MM.1S (cell line): ENCODE results near the gene DDIT3.

ENCODE experiments used
- DNase-seq: peaks from one replicate; pipeline ENCODE4 v3.0.0-alpha.2; 2015
- H2AFZ ChIP-seq: fragments of 300-600 bp; sonication (generic); 2 replicates; pipeline ENCODE4 v1.6.0; 2016; ENCODE audit warnings: antibody characterized with exemption, low read length
- H3F3A ChIP-seq: fragments of 300-600 bp; sonication (generic); 2 replicates; pipeline ENCODE4 v1.6.1; 2016; ENCODE audit warnings: mild to moderate bottlenecking, antibody characterized with exemption, low read length, moderate library complexity, mixed read lengths; ENCODE audit not compliant: insufficient read depth
- H3K27ac ChIP-seq: fragments of 300-600 bp; sonication (generic); 2 replicates; pipeline ENCODE4 v1.5.1; 2016; ENCODE audit warnings: mild to moderate bottlenecking, low read length
- H3K27me3 ChIP-seq: fragments of 300-600 bp; sonication (generic); replicated peaks from 2 replicates; pipeline ENCODE4 v1.6.0; 2016; ENCODE audit warnings: low read length; ENCODE audit not compliant: insufficient read depth
- H3K36me3 ChIP-seq: fragments of 300-600 bp; sonication (generic); replicated peaks from 2 replicates; pipeline ENCODE4 v1.6.1; 2016; ENCODE audit warnings: mild to moderate bottlenecking, low read length, mixed read lengths; ENCODE audit not compliant: insufficient read depth
- H3K4me1 ChIP-seq: fragments of 300-600 bp; sonication (generic); 2 replicates; pipeline ENCODE4 v1.6.1; 2016; ENCODE audit warnings: low read length, mixed read lengths
- H3K4me2 ChIP-seq: fragments of 300-600 bp; sonication (generic); 2 replicates; pipeline ENCODE4 v1.6.0; 2016; ENCODE audit warnings: low read depth, low read length
- H3K4me3 ChIP-seq: fragments of 300-600 bp; sonication (generic); 2 replicates; pipeline ENCODE4 v1.5.1; 2016; ENCODE audit warnings: low read length, mixed read lengths
- H3K79me2 ChIP-seq: fragments of 300-600 bp; sonication (generic); 2 replicates; pipeline ENCODE4 v1.6.1; 2016; ENCODE audit warnings: mixed run types, low read length, mixed read lengths
- H3K9ac ChIP-seq: fragments of 300-600 bp; sonication (generic); 2 replicates; pipeline ENCODE4 v1.6.1; 2016; ENCODE audit warnings: low read length, mixed read lengths
- H3K9me2 ChIP-seq: fragments of 300-600 bp; sonication (generic); replicated peaks from 2 replicates; pipeline ENCODE4 v1.6.1; 2016; ENCODE audit warnings: mild to moderate bottlenecking, low read length, mixed read lengths; ENCODE audit not compliant: insufficient read depth
- H3K9me3 ChIP-seq: fragments of 300-600 bp; sonication (generic); replicated peaks from 2 replicates; pipeline ENCODE4 v1.6.1; 2016; ENCODE audit warnings: mild to moderate bottlenecking, low read length, mixed read lengths; ENCODE audit not compliant: insufficient read depth
- H4K20me1 ChIP-seq: fragments of 300-600 bp; sonication (generic); 2 replicates; pipeline ENCODE4 v1.6.1; 2016; ENCODE audit warnings: mild to moderate bottlenecking, low read length, moderate library complexity, mixed read lengths; ENCODE audit not compliant: insufficient read depth
- CTCF ChIP-seq: fragments of 300-600 bp; sonication (generic); IDR thresholded peaks from 2 replicates; pipeline ENCODE4 v1.5.1; 2016; ENCODE audit warnings: antibody characterized with exemption, low read length, mixed read lengths
- EZH2 ChIP-seq: fragments of 300-600 bp; sonication (generic); optimal IDR thresholded peaks from 2 replicates; pipeline ENCODE3; 2017; ENCODE audit warnings: low read depth, mild to moderate bottlenecking, antibody characterized with exemption, low read length, mixed read lengths
- EZH2phosphoT487 ChIP-seq: fragments of 300-600 bp; sonication (generic); IDR thresholded peaks from 2 replicates; pipeline ENCODE4 v1.6.1; 2018; ENCODE audit warnings: antibody characterized with exemption, low read length

DDIT3 gene

GRCh38 chr12:57470286-57470969, 49.9 kb downstream of the DDIT3 start:
- Histone ChIP-seq H3K9me2 (no peaks in the 10 kb centered on the region), H3K4me2 (no peak overlapping the region), H3K4me3 (no peak overlapping the region), H3K36me3 (no peaks in the 10 kb centered on the region), H3K79me2 (no peaks in the 10 kb centered on the region), H3K9ac (no peak overlapping the region), H3F3A (no peaks in the 10 kb centered on the region), H3K9me3 (no peaks in the 10 kb centered on the region), H3K27me3 (peaks cover 30% of the 10 kb centered on the region), H4K20me1 (no peaks in the 10 kb centered on the region), H2AFZ (no peak overlapping the region), H3K4me1 (no peaks in the 10 kb centered on the region), H3K27ac (no peak overlapping the region)
- TF ChIP-seq CTCF (no peak), EZH2 (no peak), EZH2phosphoT487 (no peak)
- no peak for DNase-seq

- H3K9me3 ChIP-seq = no peaks in the 10 kb centered on the region
- no peak for DNase-seq
- H3K4me2 ChIP-seq = no peak overlapping the region
- H3K9ac ChIP-seq = no peak overlapping the region
- H3K27ac ChIP-seq = no peak overlapping the region
- no peaks in the 10 kb centered on the region for H3K79me2 ChIP-seq
- no peaks in the 10 kb centered on the region for H3K36me3 ChIP-seq
- no peak overlapping the region for H3K4me3 ChIP-seq
- peaks cover 39% of the 10 kb centered on the region for H3K27me3 ChIP-seq
- no peak overlapping the region for H2AFZ ChIP-seq
- TF ChIP-seq EZH2phosphoT487 = no peak
- TF ChIP-seq CTCF = no peak
- TF ChIP-seq EZH2 = no peak
- H3F3A ChIP-seq = no peaks in the 10 kb centered on the region
- H3K9me2 ChIP-seq = no peaks in the 10 kb centered on the region
- H3K4me1 ChIP-seq = no peaks in the 10 kb centered on the region
- no peaks in the 10 kb centered on the region for H4K20me1 ChIP-seq
Measured at GRCh38 chr12:57469296-57470164, 50.8 kb downstream of the DDIT3 start.

GRCh38 chr12:57467915-57468314, 52.4 kb downstream of the DDIT3 start:
- H2AFZ ChIP-seq = no peak overlapping the region
- TF ChIP-seq EZH2phosphoT487 (no peak), EZH2 (no peak), CTCF (no peak)
- no peak overlapping the region for H3K9ac ChIP-seq
- no peaks in the 10 kb centered on the region for H3F3A ChIP-seq
- H3K9me3 ChIP-seq = no peaks in the 10 kb centered on the region
- H3K27ac ChIP-seq = no peak overlapping the region
- no peaks in the 10 kb centered on the region for H3K36me3 ChIP-seq
- no peak overlapping the region for H3K4me2 ChIP-seq
- no peaks in the 10 kb centered on the region for H3K9me2 ChIP-seq
- 0 out of 2 replicates have a peak, but pooled peaks cover 5% of the 10 kb centered on the region for H3K4me1 ChIP-seq
- peaks cover 41% of the 10 kb centered on the region for H3K27me3 ChIP-seq
- H3K79me2 ChIP-seq = no peaks in the 10 kb centered on the region
- no peak overlapping the region for H3K4me3 ChIP-seq
- no peak for DNase-seq
- no peaks in the 10 kb centered on the region for H4K20me1 ChIP-seq
